WI38 (cell line): ENCODE data around the gene PRKCE.

Source experiments
- H3K4me3 ChIP-seq: 2 replicates; pipeline ENCODE4 v1.5.1; 2011; ENCODE audit warnings: low read depth, mild to moderate bottlenecking, control low read depth, low read length
- TF ChIP-seq, protein P1 (sequence below): IDR thresholded peaks from 2 replicates; pipeline ENCODE4 v1.5.1; 2012; ENCODE audit warnings: low read depth, mild to moderate bottlenecking, control low read depth, low read length

Gene PRKCE

GRCh38 chr2:46062637-46063412 is 411.4 kb downstream of the PRKCE start:
- H3K4me3 ChIP-seq, result no peak overlapping the region
- TF ChIP-seq, protein P1, sequence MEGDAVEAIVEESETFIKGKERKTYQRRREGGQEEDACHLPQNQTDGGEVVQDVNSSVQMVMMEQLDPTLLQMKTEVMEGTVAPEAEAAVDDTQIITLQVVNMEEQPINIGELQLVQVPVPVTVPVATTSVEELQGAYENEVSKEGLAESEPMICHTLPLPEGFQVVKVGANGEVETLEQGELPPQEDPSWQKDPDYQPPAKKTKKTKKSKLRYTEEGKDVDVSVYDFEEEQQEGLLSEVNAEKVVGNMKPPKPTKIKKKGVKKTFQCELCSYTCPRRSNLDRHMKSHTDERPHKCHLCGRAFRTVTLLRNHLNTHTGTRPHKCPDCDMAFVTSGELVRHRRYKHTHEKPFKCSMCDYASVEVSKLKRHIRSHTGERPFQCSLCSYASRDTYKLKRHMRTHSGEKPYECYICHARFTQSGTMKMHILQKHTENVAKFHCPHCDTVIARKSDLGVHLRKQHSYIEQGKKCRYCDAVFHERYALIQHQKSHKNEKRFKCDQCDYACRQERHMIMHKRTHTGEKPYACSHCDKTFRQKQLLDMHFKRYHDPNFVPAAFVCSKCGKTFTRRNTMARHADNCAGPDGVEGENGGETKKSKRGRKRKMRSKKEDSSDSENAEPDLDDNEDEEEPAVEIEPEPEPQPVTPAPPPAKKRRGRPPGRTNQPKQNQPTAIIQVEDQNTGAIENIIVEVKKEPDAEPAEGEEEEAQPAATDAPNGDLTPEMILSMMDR, result peak; percentile 76

DNA sequence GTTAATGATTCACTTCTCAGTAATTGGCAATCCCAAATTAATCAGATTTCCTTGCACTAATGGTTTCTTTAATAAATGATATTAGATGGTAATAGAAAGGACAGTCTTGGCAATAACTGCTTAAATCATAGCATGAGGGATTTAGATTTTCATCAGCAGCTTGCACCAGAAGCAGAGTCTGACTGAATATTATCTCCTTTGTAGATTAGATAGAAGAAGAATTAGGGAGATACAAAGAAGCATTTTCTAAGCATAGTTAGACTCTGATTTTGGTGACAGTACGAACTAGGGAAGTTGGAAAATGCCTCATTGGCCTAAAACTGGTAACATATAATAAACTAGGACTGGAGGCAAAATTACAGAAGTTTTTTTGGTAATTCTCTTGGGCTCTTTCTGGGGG is 412.9 kb downstream of the PRKCE start:
- H3K4me3 ChIP-seq, result no peak overlapping the region
- TF ChIP-seq, protein P1, result no peak

DNA sequence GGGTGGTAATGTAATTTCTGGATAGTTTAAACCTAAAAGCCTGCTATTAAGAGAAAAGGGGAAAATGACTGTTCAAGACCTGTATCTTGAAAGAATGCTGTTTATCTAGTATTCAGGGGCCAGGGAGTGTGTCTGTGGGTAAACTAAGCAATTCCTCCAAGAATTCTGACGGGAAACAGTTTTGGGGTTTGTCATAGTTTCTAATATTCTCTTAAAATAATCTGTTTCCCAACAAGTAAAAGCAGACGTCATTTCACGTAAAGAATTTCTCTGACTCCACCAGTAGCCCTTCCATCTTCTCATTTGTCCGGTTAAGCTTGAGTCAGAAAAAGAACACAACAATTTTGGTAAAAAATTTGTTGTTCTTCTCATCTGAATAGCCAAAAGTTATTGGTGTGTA is 413.7 kb downstream of the PRKCE start:
- TF ChIP-seq, protein P1, result no peak
- H3K4me3 ChIP-seq, result no peak overlapping the region

DNA sequence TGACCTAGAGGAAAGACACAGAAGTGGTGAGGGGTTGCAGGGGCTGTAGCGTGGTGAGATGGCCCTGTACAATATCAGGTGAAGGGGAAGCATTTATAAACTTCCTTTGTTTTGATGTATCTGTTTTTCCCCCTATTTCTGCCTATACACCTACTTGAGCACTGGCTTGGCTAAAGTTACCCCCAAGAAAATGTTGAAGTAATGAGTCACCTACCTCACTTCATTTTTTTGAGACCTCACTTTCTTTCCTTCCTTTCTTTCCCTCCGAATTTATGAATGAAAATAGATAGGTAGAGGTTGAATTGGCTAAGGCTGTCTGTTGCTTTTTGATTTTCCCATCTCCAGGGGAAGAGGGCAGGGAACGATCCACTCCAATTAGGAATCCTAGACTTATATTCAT is 414.6 kb downstream of the PRKCE start:
- TF ChIP-seq, protein P1, result no peak
- no peak overlapping the region for H3K4me3 ChIP-seq

DNA sequence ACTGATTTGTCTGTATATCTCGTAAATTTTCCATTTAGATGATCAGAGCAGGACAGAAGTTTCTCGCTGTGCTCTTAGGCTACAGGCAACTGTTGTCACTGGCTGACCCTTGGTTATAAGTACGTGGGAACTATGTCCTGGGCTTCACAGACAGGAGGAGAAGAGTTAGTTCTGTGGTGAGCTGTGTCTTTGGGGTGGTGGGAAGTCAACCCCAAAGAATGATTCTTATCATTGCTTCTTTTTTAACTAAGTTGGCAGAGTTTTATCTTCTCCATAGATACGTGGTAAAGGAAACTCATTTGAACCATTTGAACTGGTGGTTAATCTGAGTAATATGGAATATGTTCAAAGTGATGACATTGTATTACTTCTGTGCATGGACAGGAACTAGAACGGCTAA is 415.1 kb downstream of the PRKCE start:
- TF ChIP-seq, protein P1, result no peak
- no peak overlapping the region for H3K4me3 ChIP-seq

DNA sequence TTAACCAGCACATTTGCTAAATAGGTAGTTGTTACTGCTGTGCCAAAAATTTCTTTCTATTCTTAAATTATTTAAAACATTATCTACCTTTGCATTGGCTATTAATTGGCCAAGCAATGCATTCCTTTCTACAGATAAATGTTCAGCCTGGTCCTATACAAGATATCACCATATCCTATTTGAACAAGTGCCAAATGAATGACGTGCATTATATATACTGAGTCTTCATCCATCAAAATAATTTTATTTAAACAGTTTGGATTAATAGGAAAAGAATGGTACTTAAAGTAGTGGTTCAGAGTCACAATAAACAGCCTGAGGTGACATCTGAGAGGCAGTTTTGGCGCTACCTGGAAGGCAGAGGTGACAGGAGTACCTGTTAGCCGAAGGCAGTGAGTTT is 415.6 kb downstream of the PRKCE start:
- TF ChIP-seq, protein P1, result no peak
- H3K4me3 ChIP-seq, result no peak overlapping the region

GRCh38 chr2:46067501-46068305 is 416.2 kb downstream of the PRKCE start:
- H3K4me3 ChIP-seq, result peak overlapping the region; percentile 47

More at GRCh38 chr2:46067501-46068305, 416.2 kb downstream of the PRKCE start:
- TF ChIP-seq, protein P1, result no peak
